ENCODE data around the gene ALB.

ALB gene

GRCh38 chr4:73445383-73446335 is 41.6 kb downstream of the ALB start:
- TF ChIP-seq SPI1 (IDR thresholded peaks at IDR 0.05; ENCODE audit: borderline replicate concordance, low read depth) (no peak), CTCF (IDR thresholded peaks at IDR 0.05; ENCODE audit: insufficient read depth, low read length) (no peak), REST (IDR thresholded peaks at IDR 0.05; ENCODE audit: insufficient replicate concordance, low read depth) (no peak), POLR2AphosphoS5 (IDR thresholded peaks at IDR 0.05; ENCODE audit: low read depth) (no peak)

GRCh38 chr4:73446336-73446938 is 42.4 kb downstream of the ALB start:
- no peak overlapping the region for H3K27ac ChIP-seq (replicated peaks)
- H3K4me3 ChIP-seq (replicated peaks; ENCODE audit: insufficient read depth, low read length), result no peak overlapping the region
- DNase-seq (ENCODE audit: low read depth in 1 of 2, low spot score in 1 of 2), result peak; percentile 12 to 23
- TF ChIP-seq CTCF (IDR thresholded peaks at IDR 0.05; ENCODE audit: insufficient read depth, low read length) (peak; percentile 73), REST (IDR thresholded peaks at IDR 0.05; ENCODE audit: insufficient replicate concordance, low read depth) (no peak), POLR2AphosphoS5 (IDR thresholded peaks at IDR 0.05; ENCODE audit: low read depth) (no peak), GABPA (IDR thresholded peaks at IDR 0.05; ENCODE audit: low read depth) (no peak), SPI1 (IDR thresholded peaks at IDR 0.05; ENCODE audit: borderline replicate concordance, low read depth) (no peak)
- H3K27me3 ChIP-seq (ENCODE audit: insufficient read depth, poor library complexity, severe bottlenecking), result peaks cover 8% of the 10 kb centered on the region

More at GRCh38 chr4:73445383-73446335, 41.6 kb downstream of the ALB start:
- Histone ChIP-seq H3K27ac (replicated peaks) (no peak overlapping the region), H3K27me3 (ENCODE audit: insufficient read depth, poor library complexity, severe bottlenecking) (peaks cover 8% of the 10 kb centered on the region), H3K4me3 (replicated peaks; ENCODE audit: insufficient read depth, low read length) (no peak overlapping the region)
- DNase-seq (ENCODE audit: low read depth in 1 of 2, low spot score in 1 of 2), result no peak

GRCh38 chr4:73447671-73448070 is 43.6 kb downstream of the ALB start:
- peaks cover 8% of the 10 kb centered on the region for H3K27me3 ChIP-seq (ENCODE audit: insufficient read depth, poor library complexity, severe bottlenecking)
- no peak overlapping the region for H3K27ac ChIP-seq (replicated peaks)
- DNase-seq (ENCODE audit: low read depth in 1 of 2, low spot score in 1 of 2), result no peak
- TF ChIP-seq SPI1 (IDR thresholded peaks at IDR 0.05; ENCODE audit: borderline replicate concordance, low read depth) (no peak), CTCF (IDR thresholded peaks at IDR 0.05; ENCODE audit: insufficient read depth, low read length) (no peak), GABPA (IDR thresholded peaks at IDR 0.05; ENCODE audit: low read depth) (no peak)
- no peak overlapping the region for H3K4me3 ChIP-seq (replicated peaks; ENCODE audit: insufficient read depth, low read length)

Measured in HL-60 (cell line).